ENCODE data around the gene ANAPC7. TPM values are rescaled to one million over a fixed set of nuclear protein-coding genes. Genes with fewer than 3 reads are reported as not detected.
A peak's percentile ranks its signal among the peaks of the same experiment; 100 is the strongest.

Gene ANAPC7
- total and polyA plus RNA-seq, 9 of the 15 experiments (the other 6 are each of a cell fraction or from before 2014, with no cell fraction given), result 46.7 to 158 (median 109) TPM

- in situ Hi-C loops (cut with MboI), result no loop called here
- H3K27ac ChIP-seq (ENCODE audit: extremely low read depth, low read depth, low read length), result no peak overlapping the region
- H3K4me1 ChIP-seq (replicated peaks in 1 of 2; ENCODE audit: control insufficient read depth in 2 of 2, insufficient read depth in 2 of 2, low read length in 2 of 2), result no peaks in the 10 kb centered on the region
- H4K20me1 ChIP-seq (replicated peaks; ENCODE audit: control insufficient read depth, insufficient read depth, low read length), result 0 out of 2 replicates have a peak, but pooled peaks cover 3% of the 10 kb centered on the region
- DNase-seq (ENCODE audit: extremely low read depth in 1 of 4, low spot score in 3 of 4), result no peak
- H3K4me2 ChIP-seq (ENCODE audit: insufficient read depth, low read length), result no peak overlapping the region
- WGBS (ENCODE audit: insufficient coverage, low coverage, missing lambda C conversion rate), result 94% methylated on average over 8 of the region's 8 CpGs
- CTCF ChIA-PET (ENCODE audit: low intra/inter-chr PET ratio), result interaction anchor here (0.7 to 1.1 kb wide), 2 partner anchors 238 to 240 kb away, joined by 3 read pairs; no protein-coding TSS in a partner anchor
- no peaks in the 10 kb centered on the region for H3K9me3 ChIP-seq (replicated peaks; ENCODE audit: control insufficient read depth, insufficient read depth, low read depth, low read length)
- H3K4me3 ChIP-seq, result no peak overlapping the region
- TF ChIP-seq, protein P1, sequence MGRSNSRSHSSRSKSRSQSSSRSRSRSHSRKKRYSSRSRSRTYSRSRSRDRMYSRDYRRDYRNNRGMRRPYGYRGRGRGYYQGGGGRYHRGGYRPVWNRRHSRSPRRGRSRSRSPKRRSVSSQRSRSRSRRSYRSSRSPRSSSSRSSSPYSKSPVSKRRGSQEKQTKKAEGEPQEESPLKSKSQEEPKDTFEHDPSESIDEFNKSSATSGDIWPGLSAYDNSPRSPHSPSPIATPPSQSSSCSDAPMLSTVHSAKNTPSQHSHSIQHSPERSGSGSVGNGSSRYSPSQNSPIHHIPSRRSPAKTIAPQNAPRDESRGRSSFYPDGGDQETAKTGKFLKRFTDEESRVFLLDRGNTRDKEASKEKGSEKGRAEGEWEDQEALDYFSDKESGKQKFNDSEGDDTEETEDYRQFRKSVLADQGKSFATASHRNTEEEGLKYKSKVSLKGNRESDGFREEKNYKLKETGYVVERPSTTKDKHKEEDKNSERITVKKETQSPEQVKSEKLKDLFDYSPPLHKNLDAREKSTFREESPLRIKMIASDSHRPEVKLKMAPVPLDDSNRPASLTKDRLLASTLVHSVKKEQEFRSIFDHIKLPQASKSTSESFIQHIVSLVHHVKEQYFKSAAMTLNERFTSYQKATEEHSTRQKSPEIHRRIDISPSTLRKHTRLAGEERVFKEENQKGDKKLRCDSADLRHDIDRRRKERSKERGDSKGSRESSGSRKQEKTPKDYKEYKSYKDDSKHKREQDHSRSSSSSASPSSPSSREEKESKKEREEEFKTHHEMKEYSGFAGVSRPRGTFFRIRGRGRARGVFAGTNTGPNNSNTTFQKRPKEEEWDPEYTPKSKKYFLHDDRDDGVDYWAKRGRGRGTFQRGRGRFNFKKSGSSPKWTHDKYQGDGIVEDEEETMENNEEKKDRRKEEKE (IDR thresholded peaks at IDR 0.05; ENCODE audit: borderline replicate concordance in 1 of 2, control insufficient read depth in 1 of 2, low read depth in 2 of 2, low read length in 1 of 2), result no peak
- 0 out of 2 replicates have a peak, but pooled peaks have one; percentile 15 for TF ChIP-seq ZFX (CRISPR knock-in tag; IDR thresholded peaks at IDR 0.05)
- POLR2A ChIA-PET, result interaction anchor here (0.6 to 2.8 kb wide), 5 partner anchors 9 to 102 kb away, joined by 3 to 18 read pairs (median 4); no protein-coding TSS in a partner anchor
- H3K79me2 ChIP-seq (ENCODE audit: control insufficient read depth, insufficient read depth, low read length), result no peaks in the 10 kb centered on the region
- FAIRE-seq, result no peak
- H3K9ac ChIP-seq (ENCODE audit: insufficient read depth in 1 of 2, low read depth in 2 of 2, low read length in 2 of 2), result no peak overlapping the region
- no peak overlapping the region for H2AFZ ChIP-seq (ENCODE audit: low read depth, low read length)
- H3K27me3 ChIP-seq (ENCODE audit: control insufficient read depth in 2 of 2, insufficient read depth in 2 of 2, low read length in 2 of 2), result no peaks in the 10 kb centered on the region
- intact Hi-C loops (cut with micrococcal nuclease), result no loop called here
- peaks cover 6% of the 10 kb centered on the region for H3K9me1 ChIP-seq (ENCODE audit: control insufficient read depth, insufficient read depth, low read length)
- H3K36me3 ChIP-seq (ENCODE audit: control insufficient read depth, insufficient read depth, low read length), result peaks cover 99% of the 10 kb centered on the region
- no TSS peak for BruUV-seq (replicated peaks)
- ATAC-seq, result no peak
These were observed 64.1 kb downstream of the ANAPC7 start for GRCh38 chr12:110339184-110339952.
